ENCODE data around the gene PNPLA5. TPM values are rescaled to one million over a fixed set of nuclear protein-coding genes. Genes with fewer than 3 reads are reported as not detected.

The PNPLA5 gene
- total and polyA plus RNA-seq, 9 of the 15 experiments (the other 6 are each of a cell fraction or from before 2014, with no cell fraction given), result not detected

DNA sequence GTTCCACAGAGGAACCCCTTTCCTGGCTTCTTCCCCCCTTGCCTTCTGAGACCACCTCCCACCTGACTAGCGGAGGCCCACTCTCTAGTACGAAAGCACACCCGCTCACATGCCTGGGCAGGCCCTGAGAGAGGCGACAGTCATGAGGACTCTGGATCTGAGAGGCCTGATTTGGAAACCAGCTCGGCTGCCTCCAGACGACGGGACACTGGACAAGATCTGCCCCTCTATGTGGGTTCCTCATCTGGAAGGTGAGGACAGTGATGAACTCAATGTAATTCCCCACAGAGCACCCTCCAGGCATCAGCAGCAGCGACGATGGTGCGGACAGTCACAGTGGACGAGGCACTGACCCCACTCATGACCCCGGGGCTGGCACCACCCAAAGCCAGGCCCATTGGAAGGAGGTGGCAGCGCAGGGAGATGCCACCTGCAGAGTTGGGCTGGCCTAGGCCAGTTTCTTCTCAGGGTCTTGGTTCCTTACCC is 37.0 kb downstream of the PNPLA5 start:
- Histone ChIP-seq H3K36me3 (ENCODE audit: control insufficient read depth, insufficient read depth, low read length) (no peaks in the 10 kb centered on the region), H3K4me3 (no peak overlapping the region), H2AFZ (ENCODE audit: low read depth, low read length) (no peak overlapping the region), H4K20me1 (replicated peaks; ENCODE audit: control insufficient read depth, insufficient read depth, low read length) (no peaks in the 10 kb centered on the region; the same call in 1 of the 2 replicates), H3K27ac (ENCODE audit: extremely low read depth, low read depth, low read length) (no peak overlapping the region), H3K79me2 (ENCODE audit: control insufficient read depth, insufficient read depth, low read length) (no peaks in the 10 kb centered on the region), H3K9me1 (ENCODE audit: control insufficient read depth, insufficient read depth, low read length) (no peaks in the 10 kb centered on the region), H3K4me2 (ENCODE audit: insufficient read depth, low read length) (no peak overlapping the region), H3K9ac (ENCODE audit: insufficient read depth in 1 of 2, low read depth in 2 of 2, low read length in 2 of 2) (no peak overlapping the region), H3K27me3 (ENCODE audit: control insufficient read depth in 2 of 2, insufficient read depth in 2 of 2, low read length in 2 of 2) (peaks cover 3 to 38% of the 10 kb centered on the region in 2 experiments; a peak in 2 of 5 replicates), H3K4me1 (replicated peaks in 1 of 2; ENCODE audit: control insufficient read depth in 2 of 2, insufficient read depth in 2 of 2, low read length in 2 of 2) (no peaks in the 10 kb centered on the region), H3K9me3 (replicated peaks; ENCODE audit: control insufficient read depth, insufficient read depth, low read depth, low read length) (no peaks in the 10 kb centered on the region)
- ChIA-PET CTCF (ENCODE audit: low intra/inter-chr PET ratio) (no interaction called here), POLR2A (interaction anchor here (0.6 kb wide), 1 partner anchor 87 kb away, joined by 3 read pairs; no protein-coding TSS in a partner anchor)
- FAIRE-seq, result no peak
- no peak for ATAC-seq
- in situ Hi-C loops (cut with MboI), result no loop called here
- no TSS peak for BruUV-seq (replicated peaks)
- intact Hi-C loops (cut with micrococcal nuclease), result no loop called here
- TF ChIP-seq FOXP4 (CRISPR knock-in tag; IDR thresholded peaks at IDR 0.05; ENCODE audit: borderline replicate concordance) (no peak), RBM25 (IDR thresholded peaks at IDR 0.05; ENCODE audit: low read depth, low read length, severe bottlenecking) (no peak), ZNF212 (CRISPR knock-in tag; IDR thresholded peaks at IDR 0.05) (no peak), ZC3H11A (IDR thresholded peaks at IDR 0.05; ENCODE audit: low read depth, low read length) (no peak)
- TF ChIP-seq, protein P1, sequence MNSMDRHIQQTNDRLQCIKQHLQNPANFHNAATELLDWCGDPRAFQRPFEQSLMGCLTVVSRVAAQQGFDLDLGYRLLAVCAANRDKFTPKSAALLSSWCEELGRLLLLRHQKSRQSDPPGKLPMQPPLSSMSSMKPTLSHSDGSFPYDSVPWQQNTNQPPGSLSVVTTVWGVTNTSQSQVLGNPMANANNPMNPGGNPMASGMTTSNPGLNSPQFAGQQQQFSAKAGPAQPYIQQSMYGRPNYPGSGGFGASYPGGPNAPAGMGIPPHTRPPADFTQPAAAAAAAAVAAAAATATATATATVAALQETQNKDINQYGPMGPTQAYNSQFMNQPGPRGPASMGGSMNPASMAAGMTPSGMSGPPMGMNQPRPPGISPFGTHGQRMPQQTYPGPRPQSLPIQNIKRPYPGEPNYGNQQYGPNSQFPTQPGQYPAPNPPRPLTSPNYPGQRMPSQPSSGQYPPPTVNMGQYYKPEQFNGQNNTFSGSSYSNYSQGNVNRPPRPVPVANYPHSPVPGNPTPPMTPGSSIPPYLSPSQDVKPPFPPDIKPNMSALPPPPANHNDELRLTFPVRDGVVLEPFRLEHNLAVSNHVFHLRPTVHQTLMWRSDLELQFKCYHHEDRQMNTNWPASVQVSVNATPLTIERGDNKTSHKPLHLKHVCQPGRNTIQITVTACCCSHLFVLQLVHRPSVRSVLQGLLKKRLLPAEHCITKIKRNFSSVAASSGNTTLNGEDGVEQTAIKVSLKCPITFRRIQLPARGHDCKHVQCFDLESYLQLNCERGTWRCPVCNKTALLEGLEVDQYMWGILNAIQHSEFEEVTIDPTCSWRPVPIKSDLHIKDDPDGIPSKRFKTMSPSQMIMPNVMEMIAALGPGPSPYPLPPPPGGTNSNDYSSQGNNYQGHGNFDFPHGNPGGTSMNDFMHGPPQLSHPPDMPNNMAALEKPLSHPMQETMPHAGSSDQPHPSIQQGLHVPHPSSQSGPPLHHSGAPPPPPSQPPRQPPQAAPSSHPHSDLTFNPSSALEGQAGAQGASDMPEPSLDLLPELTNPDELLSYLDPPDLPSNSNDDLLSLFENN (IDR thresholded peaks at IDR 0.05; ENCODE audit: low read depth in 2 of 2, low read length in 2 of 2), result no peak
- 0% methylated on average over 3 of the region's 13 CpGs for WGBS (ENCODE audit: insufficient coverage, low coverage, missing lambda C conversion rate)
- no peak for DNase-seq (ENCODE audit: extremely low read depth in 1 of 4, low spot score in 3 of 4)
